HG02571 (cell line): ENCODE results near the gene TOLLIP.

Experiments used
- ATAC-seq: cut with Tn5 transposase; IDR thresholded peaks from one replicate; pipeline ENCODE4 v1.9.1; 2021; ENCODE audit warnings: mild to moderate bottlenecking, moderate library complexity; ENCODE audit not compliant: unreplicated experiment

TOLLIP gene

DNA sequence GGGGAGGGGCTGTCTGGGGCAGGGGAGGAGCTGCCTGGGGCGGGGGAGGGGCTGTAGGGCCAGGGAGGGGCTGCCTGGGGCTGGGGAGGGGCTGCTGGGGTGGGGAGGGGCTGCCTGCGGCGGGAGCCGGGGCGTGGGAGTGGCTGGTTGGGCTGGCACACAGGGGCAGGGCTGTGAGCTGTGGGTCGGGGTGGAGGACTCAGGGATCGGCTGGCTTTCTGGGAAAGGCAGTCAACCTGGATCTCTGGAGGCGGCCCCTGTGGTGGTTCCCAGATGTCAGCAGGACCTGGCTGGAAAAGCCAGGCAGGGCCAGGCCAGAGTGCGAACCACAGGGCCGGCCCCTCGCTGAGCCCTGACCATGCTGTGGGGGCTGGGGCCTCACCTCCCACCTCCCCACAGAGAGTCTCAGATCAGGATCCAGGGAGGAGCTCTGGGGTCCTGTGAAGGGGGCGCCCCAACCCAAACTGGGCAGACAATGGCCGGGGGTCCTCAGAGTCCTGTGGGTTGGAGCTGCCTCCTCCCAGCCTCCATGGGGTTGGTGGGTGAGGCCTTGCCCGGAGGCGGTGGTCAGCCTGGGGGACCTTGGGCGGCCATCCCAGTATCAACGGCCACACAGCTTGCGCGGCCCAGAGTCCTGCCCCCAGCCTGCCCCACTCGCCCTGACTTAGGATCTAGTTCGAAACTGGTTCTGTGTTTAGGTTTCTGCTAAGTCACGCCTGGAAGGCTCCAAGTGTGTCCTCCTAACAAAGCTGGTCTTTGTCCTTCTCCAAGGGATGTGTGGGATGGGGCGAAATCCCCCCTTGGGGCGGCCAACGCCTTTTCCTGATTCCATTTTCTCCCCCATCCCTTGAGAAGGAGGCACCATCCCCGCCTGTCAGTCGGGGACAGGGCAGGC is 84.7 kb downstream of the TOLLIP start:
- no peak for ATAC-seq
